ENCODE data around the gene C1orf174. TPM values are rescaled to one million over a fixed set of nuclear protein-coding genes. Genes with fewer than 3 reads are reported as not detected.
A peak's percentile ranks its signal among the peaks of the same experiment; 100 is the strongest.

C1orf174 gene
- total RNA-seq, result 25.8 to 27.0 TPM (median 26.6 TPM) in 3 replicates

DNA sequence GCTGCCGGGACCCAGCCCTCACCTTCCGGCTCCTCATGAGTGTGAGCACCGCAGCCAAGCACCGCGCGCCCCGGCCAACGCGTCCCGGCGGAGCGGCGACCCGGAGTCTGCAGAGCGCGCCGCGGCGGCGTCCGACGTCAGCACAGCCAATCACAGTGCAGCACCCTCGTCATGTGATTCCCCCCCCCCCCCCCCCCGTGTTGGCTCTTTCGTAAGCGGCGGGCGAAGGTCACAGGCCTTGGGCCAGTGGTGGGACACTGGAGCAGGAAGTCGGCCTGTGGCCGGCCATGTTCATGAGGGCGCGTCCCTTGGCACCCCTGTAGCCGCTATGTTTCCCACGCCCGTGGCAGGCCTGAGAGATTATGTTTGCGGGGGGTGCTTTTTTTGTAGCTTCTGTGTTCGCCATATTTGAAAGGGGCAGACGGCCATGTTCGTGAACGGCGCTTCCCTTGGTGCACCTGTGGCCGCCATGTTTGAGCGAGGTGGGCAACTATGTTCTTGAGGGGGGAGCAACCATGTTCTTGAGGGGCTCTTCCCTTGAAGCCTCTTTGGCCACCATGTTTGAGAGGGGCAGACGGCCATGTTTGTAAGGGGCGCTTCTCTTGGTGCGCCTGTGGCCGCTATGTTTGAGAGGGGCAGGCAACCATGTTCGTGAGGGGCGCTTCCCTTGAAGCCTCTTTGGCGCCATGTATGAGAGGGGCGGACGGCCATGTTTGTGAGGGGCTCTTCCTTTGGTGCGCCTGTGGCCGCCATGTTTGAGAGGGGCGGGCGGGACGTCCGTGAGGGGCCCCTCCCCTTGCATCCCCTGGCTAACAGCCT is at the start of gene C1orf174:
C1orf174 (minus strand) TSS at position 123 of the 819 bp plus-strand sequence; CDS start at position 37, 86 bp downstream.
- peak within 1 kb of the TSS; percentile 93 for H3K27ac Mint-ChIP-seq
- no peak for TF ChIP-seq CTCF (IDR thresholded peaks at IDR 0.05; ENCODE audit: unreplicated experiment)
- peaks cover 16% of the 10 kb centered on the region for H3K9me3 Mint-ChIP-seq
- H3K4me3 Mint-ChIP-seq, result peak within 1 kb of the TSS; percentile 90
- H3K27me3 Mint-ChIP-seq (ENCODE audit: low read depth), result no peaks in the 10 kb centered on the region
- peaks cover 20% of the 10 kb centered on the region for H3K36me3 Mint-ChIP-seq
- H3K4me1 Mint-ChIP-seq, result peaks cover 7% of the 10 kb centered on the region
- peak; percentile 91 to 93 for DNase-seq (ENCODE audit: low spot score in 2 of 2, unreplicated experiment in 2 of 2)

DNA sequence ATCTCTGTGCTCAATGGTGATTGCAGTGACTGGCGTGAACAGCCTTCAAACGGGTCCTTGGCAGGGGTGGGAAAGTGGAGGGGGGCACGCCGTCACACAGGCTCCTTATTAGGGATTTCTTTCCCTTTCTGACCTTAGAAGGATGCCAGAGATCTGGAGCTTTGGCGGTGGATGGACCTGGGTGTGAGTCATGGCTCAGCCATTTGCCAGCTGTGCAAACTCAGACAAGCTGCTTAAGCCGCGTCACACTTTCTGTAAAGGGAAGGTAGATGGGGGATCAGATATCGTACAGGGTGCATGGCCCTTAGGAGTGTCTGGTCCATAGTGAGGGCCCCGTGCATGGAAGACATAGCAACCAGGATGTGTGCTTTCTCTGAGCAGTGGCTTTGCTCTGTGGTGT is 48.3 kb upstream of the C1orf174 start:
- DNase-seq (ENCODE audit: low spot score in 2 of 2, unreplicated experiment in 2 of 2), result no peak
- no peak overlapping the region for H3K4me3 Mint-ChIP-seq
- no peaks in the 10 kb centered on the region for H3K36me3 Mint-ChIP-seq
- H3K27me3 Mint-ChIP-seq (ENCODE audit: low read depth), result peaks cover 23% of the 10 kb centered on the region
- no peaks in the 10 kb centered on the region for H3K4me1 Mint-ChIP-seq
- no peak overlapping the region for H3K27ac Mint-ChIP-seq
- no peak for TF ChIP-seq CTCF (IDR thresholded peaks at IDR 0.05; ENCODE audit: unreplicated experiment)
- H3K9me3 Mint-ChIP-seq, result peaks cover 12% of the 10 kb centered on the region

DNA sequence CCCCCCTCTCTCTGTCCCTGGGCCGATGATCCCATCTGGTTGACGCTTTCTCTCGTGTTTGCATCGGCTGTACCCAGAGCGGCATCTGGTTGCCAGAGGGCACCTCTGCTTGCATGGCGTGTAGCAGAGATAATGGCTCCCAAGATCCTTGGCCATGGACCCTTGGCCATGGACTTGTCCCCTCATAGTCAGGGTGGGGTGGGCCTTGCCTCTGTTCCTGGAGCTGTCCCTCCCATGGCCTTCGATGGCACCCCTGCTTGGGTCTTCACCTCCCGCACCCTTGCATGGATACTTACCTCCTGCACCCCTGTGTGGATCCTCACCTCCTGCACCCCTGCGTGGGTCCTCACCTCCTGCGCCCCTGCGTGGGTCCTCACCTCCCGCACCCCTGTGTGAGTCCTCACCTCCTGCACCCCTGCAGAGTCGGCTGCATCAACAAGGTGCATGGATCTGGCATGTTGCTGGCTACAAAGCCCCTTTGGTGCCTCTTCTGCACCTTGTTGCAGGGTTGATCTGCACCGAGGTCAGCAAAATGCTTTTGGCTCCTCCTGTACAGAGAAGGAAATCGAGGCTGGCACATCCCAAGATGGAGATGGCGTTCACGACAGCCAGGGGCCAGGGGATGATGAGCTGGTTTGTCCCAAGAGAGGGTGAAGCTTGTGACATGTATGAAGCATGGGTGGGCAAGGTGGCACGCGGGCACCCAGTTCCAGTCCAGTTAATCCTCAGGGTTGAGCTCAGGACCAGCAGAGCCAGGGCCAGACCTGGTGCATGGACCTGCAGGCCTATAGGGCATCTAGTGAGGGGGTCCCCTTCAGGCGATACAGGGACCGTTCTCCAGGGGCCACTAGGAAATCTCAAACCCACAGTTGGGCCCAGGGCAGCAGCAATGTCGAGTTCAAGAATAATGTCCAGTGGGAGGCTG is 46.1 kb upstream of the C1orf174 start:
- TF ChIP-seq CTCF (IDR thresholded peaks at IDR 0.05; ENCODE audit: unreplicated experiment), result no peak
- Mint-ChIP-seq H3K27me3 (ENCODE audit: low read depth) (peaks cover 10% of the 10 kb centered on the region), H3K36me3 (no peaks in the 10 kb centered on the region), H3K4me3 (no peak overlapping the region), H3K9me3 (peaks cover 12% of the 10 kb centered on the region), H3K27ac (no peak overlapping the region), H3K4me1 (no peaks in the 10 kb centered on the region)
- DNase-seq (ENCODE audit: low spot score in 2 of 2, unreplicated experiment in 2 of 2), result no peak

- H3K9me3 Mint-ChIP-seq, result peaks cover 10% of the 10 kb centered on the region
- H3K27ac Mint-ChIP-seq, result no peak overlapping the region
- peaks cover 13% of the 10 kb centered on the region for H3K27me3 Mint-ChIP-seq (ENCODE audit: low read depth)
- no peak for DNase-seq (ENCODE audit: low spot score in 2 of 2, unreplicated experiment in 2 of 2)
- H3K4me3 Mint-ChIP-seq, result no peak overlapping the region
- TF ChIP-seq CTCF (IDR thresholded peaks at IDR 0.05; ENCODE audit: unreplicated experiment), result no peak
- no peaks in the 10 kb centered on the region for H3K36me3 Mint-ChIP-seq
- H3K4me1 Mint-ChIP-seq, result no peaks in the 10 kb centered on the region
Observed at GRCh38 chr1:3945222-3945621, 45.1 kb upstream of the C1orf174 start.

DNA sequence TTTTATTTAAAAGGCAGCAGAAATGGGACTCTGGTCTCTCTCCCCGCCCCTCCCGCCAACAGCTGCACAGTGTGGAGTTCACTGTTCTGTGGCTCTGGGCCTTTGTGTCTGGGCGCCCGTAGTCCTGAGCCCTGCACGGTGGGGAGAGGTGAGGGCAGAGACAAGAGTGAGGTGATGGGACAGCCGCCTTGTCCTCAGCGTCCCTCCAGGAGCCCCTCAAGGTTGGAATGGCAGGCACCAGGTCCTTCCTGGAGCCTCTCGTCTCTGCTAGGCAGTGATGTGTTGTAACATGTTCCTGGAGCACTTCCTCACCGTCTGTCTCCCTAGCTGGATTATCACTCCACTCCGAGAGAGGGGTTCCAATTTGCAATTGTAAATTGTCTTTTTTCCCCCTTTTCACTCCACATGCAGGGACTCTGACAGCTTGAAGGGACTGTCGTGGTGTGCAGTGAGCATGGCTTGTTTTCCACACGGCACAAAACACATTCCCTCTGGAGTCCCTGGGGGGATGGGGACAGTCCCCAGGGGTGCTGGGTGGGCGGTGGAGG is 44.6 kb upstream of the C1orf174 start:
- no peaks in the 10 kb centered on the region for H3K36me3 Mint-ChIP-seq
- H3K27ac Mint-ChIP-seq, result no peak overlapping the region
- no peaks in the 10 kb centered on the region for H3K4me1 Mint-ChIP-seq
- DNase-seq (ENCODE audit: low spot score in 2 of 2, unreplicated experiment in 2 of 2), result no peak
- no peak for TF ChIP-seq CTCF (IDR thresholded peaks at IDR 0.05; ENCODE audit: unreplicated experiment)
- H3K9me3 Mint-ChIP-seq, result peaks cover 5% of the 10 kb centered on the region
- peaks cover 15% of the 10 kb centered on the region for H3K27me3 Mint-ChIP-seq (ENCODE audit: low read depth)
- no peak overlapping the region for H3K4me3 Mint-ChIP-seq
